Neuronal stem cell (in vitro differentiated cells): ENCODE results near the gene CRLF1.
A peak's percentile ranks its signal among the peaks of the same experiment; 100 is the strongest.

Source experiments
- DNase-seq: peaks from one replicate; pipeline ENCODE4 v3.0.0-alpha.2; 2013; ENCODE audit warnings: low spot score
- H2AFZ ChIP-seq: one replicate; pipeline ENCODE4 v1.6.1; 2013; ENCODE audit warnings: mild to moderate bottlenecking, low read length, inconsistent platforms
- H2AK5ac ChIP-seq: 2 replicates; pipeline ENCODE4 v1.6.1; 2013; ENCODE audit warnings: low read depth, mild to moderate bottlenecking, inconsistent platforms, low read length, moderate library complexity, mixed read lengths
- H2BK120ac ChIP-seq: 2 replicates; pipeline ENCODE4 v1.6.1; 2013; ENCODE audit warnings: low read depth, mild to moderate bottlenecking, inconsistent platforms, low read length, moderate library complexity, mixed read lengths
- H2BK12ac ChIP-seq: one replicate; pipeline ENCODE4 v1.6.1; 2013; ENCODE audit warnings: low read length, inconsistent platforms
- H2BK15ac ChIP-seq: 2 replicates; pipeline ENCODE4 v1.6.1; 2013; ENCODE audit warnings: mild to moderate bottlenecking, low read length, inconsistent platforms, mixed read lengths
- H2BK5ac ChIP-seq: one replicate; pipeline ENCODE4 v1.6.1; 2013; ENCODE audit warnings: inconsistent platforms, mild to moderate bottlenecking, low read length, moderate library complexity
- H3K14ac ChIP-seq: one replicate; pipeline ENCODE4 v1.6.1; 2013; ENCODE audit warnings: low read length, inconsistent platforms
- H3K18ac ChIP-seq: 2 replicates; pipeline ENCODE4 v1.6.1; 2013; ENCODE audit warnings: low read length, inconsistent platforms
- H3K23ac ChIP-seq: 2 replicates; pipeline ENCODE4 v1.6.1; 2013; ENCODE audit warnings: low read depth, mild to moderate bottlenecking, mixed read lengths, low read length, inconsistent platforms; ENCODE audit not compliant: poor library complexity
- H3K27ac ChIP-seq: replicated peaks from 3 replicates; pipeline ENCODE4 v1.5.1; 2013; ENCODE audit warnings: low read length, inconsistent platforms
- H3K27me3 ChIP-seq, 3 experiments: 2 replicates each; pipeline ENCODE4 v1.6.1; 2013; ENCODE audit warnings: low read length in 3 of 3, mild to moderate bottlenecking in 2 of 3, inconsistent platforms in 1 of 3, low read depth in 1 of 3, mixed read lengths in 1 of 3, moderate library complexity in 1 of 3; ENCODE audit not compliant: control insufficient read depth in 3 of 3, insufficient read depth in 3 of 3
- H3K36me3 ChIP-seq, 2 donors: replicated peaks in 1 of 2; 2 replicates each; pipeline ENCODE4 v1.6.1; 2013; ENCODE audit warnings: low read length in 2 of 2; ENCODE audit not compliant: control insufficient read depth in 2 of 2, insufficient read depth in 2 of 2
- H3K4ac ChIP-seq: 2 replicates; pipeline ENCODE4 v1.6.1; 2013; ENCODE audit warnings: inconsistent platforms, mild to moderate bottlenecking, low read length, moderate library complexity
- H3K4me1 ChIP-seq, 2 donors: 1 replicate in 1 of 2; 2 replicates in 1 of 2; pipeline ENCODE4 v1.6.1; 2013; ENCODE audit warnings: low read length in 2 of 2, low read depth in 1 of 2; ENCODE audit not compliant: control insufficient read depth in 2 of 2, insufficient read depth in 1 of 2
- H3K4me2 ChIP-seq: one replicate; pipeline ENCODE4 v1.6.1; 2013; ENCODE audit warnings: mild to moderate bottlenecking, low read length, inconsistent platforms; ENCODE audit not compliant: insufficient read depth, poor library complexity, severe bottlenecking
- H3K4me3 ChIP-seq, 2 donors: 2 replicates each; pipeline ENCODE4 v1.5.1; 2013; ENCODE audit warnings: low read length in 2 of 2, mild to moderate bottlenecking in 2 of 2, inconsistent platforms in 1 of 2, moderate library complexity in 1 of 2
- H3K79me1 ChIP-seq: one replicate; pipeline ENCODE4 v1.6.1; 2013; ENCODE audit warnings: low read depth, mild to moderate bottlenecking, inconsistent platforms, low read length, moderate library complexity
- H3K9ac ChIP-seq: one replicate; pipeline ENCODE4 v1.6.1; 2013; ENCODE audit warnings: mild to moderate bottlenecking, low read depth, low read length, inconsistent platforms; ENCODE audit not compliant: poor library complexity
- H3K9me3 ChIP-seq, 2 donors: replicated peaks in 1 of 2; 2 replicates each; pipeline versions ENCODE3 to v1.6.1; 2013; ENCODE audit warnings: low read length in 2 of 2, mild to moderate bottlenecking in 2 of 2, inconsistent platforms in 1 of 2, low read depth in 1 of 2, mixed read lengths in 1 of 2, moderate library complexity in 1 of 2; ENCODE audit not compliant: control insufficient read depth in 2 of 2, insufficient read depth in 1 of 2
- H4K8ac ChIP-seq: one replicate; pipeline ENCODE4 v1.6.1; 2013; ENCODE audit warnings: low read depth, mild to moderate bottlenecking, inconsistent platforms, low read length, moderate library complexity
- H4K91ac ChIP-seq: one replicate; pipeline ENCODE4 v1.6.1; 2013; ENCODE audit warnings: low read length, low read depth, mild to moderate bottlenecking, inconsistent platforms; ENCODE audit not compliant: poor library complexity
- WGBS, 2 donors: extraction: QIAGEN DNeasy Blood & Tissue Kit; methylation state at CpG; one replicate each; pipeline ENCODE4 v1.1.7; 2013; ENCODE audit warnings: missing lambda C conversion rate in 2 of 2, mixed read lengths in 1 of 2; ENCODE audit not compliant: insufficient read length in 2 of 2, insufficient replicate concordance in 1 of 2; ENCODE audit errors: extremely low coverage in 2 of 2; 5-methylcytosine and 5-hydroxymethylcytosine counted together

The CRLF1 gene

DNA sequence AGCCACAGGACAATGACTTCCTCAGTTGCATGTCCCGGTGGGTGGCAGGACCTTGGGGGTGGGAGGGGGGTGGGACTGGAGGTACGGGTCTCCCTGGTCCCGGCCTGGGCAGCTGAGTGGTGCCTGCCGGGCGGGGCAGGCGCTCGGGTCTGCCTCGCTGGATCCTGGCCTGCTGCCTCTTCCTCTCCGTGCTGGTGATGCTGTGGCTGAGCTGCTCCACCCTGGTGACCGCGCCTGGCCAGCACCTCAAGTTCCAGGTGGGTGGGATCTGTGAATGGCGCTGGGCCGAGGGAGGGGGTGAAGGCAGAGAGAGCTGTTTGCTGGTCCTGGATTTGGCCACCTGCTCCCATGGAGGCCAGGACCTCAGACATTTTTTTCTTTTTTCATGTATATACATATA is 11.6 kb upstream of the CRLF1 start:
- H2BK5ac ChIP-seq: no peak overlapping the region
- H2AFZ ChIP-seq: no peak overlapping the region
- H3K79me1 ChIP-seq: no peaks in the 10 kb centered on the region
- H3K27me3 ChIP-seq: peaks cover 6 to 23% (median 16%) of the 10 kb centered on the region in 3 experiments
- no peak overlapping the region for H3K14ac ChIP-seq
- H3K18ac ChIP-seq: no peak overlapping the region
- no peak overlapping the region for H3K23ac ChIP-seq
- peaks cover 3 to 6% of the 10 kb centered on the region in 2 donors for H3K4me1 ChIP-seq
- WGBS, 2 donors: no CpG with 5 or more reads among the region's 13 CpGs
- H3K4me2 ChIP-seq: no peak overlapping the region
- H4K8ac ChIP-seq: no peak overlapping the region
- H4K91ac ChIP-seq: no peak overlapping the region
- H2AK5ac ChIP-seq: no peak overlapping the region
- H2BK12ac ChIP-seq: no peak overlapping the region
- peaks cover 0 to 10% of the 10 kb centered on the region in 2 donors for H3K9me3 ChIP-seq
- DNase-seq: no peak
- no peak overlapping the region for H3K4ac ChIP-seq
- H3K9ac ChIP-seq: no peak overlapping the region
- H2BK15ac ChIP-seq: no peak overlapping the region
- no peak overlapping the region for H3K4me3 ChIP-seq
- H2BK120ac ChIP-seq: no peak overlapping the region
- H3K27ac ChIP-seq: no peak overlapping the region
- H3K36me3 ChIP-seq: no peaks in the 10 kb centered on the region

GRCh38 chr19:18617562-18617961 is 11.0 kb upstream of the CRLF1 start:
- Histone ChIP-seq H3K23ac (no peak overlapping the region), H3K4me2 (no peak overlapping the region), H4K8ac (no peak overlapping the region), H3K79me1 (no peaks in the 10 kb centered on the region), H2BK120ac (no peak overlapping the region), H2BK5ac (no peak overlapping the region), H3K4me1 (peaks cover 4 to 7% of the 10 kb centered on the region in 2 donors), H3K4me3 (no peak overlapping the region), H2AFZ (no peak overlapping the region), H3K14ac (no peak overlapping the region), H3K4ac (no peak overlapping the region), H3K27me3 (peaks cover 12 to 30% (median 23%) of the 10 kb centered on the region in 3 experiments), H4K91ac (no peak overlapping the region), H2AK5ac (no peak overlapping the region), H3K27ac (no peak overlapping the region), H3K36me3 (no peaks in the 10 kb centered on the region), H3K18ac (no peak overlapping the region), H3K9me3 (peaks cover 0 to 10% of the 10 kb centered on the region in 2 donors), H3K9ac (no peak overlapping the region), H2BK15ac (no peak overlapping the region), H2BK12ac (no peak overlapping the region)
- no peak for DNase-seq

GRCh38 chr19:18616023-18616422 is 9.4 kb upstream of the CRLF1 start:
- no peak overlapping the region for H2BK12ac ChIP-seq
- H2BK120ac ChIP-seq: no peak overlapping the region
- no peak overlapping the region for H4K8ac ChIP-seq
- H2BK15ac ChIP-seq: no peak overlapping the region
- no peak overlapping the region for H2AFZ ChIP-seq
- no peak overlapping the region for H3K9ac ChIP-seq
- no peak overlapping the region for H3K18ac ChIP-seq
- no peaks in the 10 kb centered on the region for H3K79me1 ChIP-seq
- no peak overlapping the region for H3K4ac ChIP-seq
- no peak overlapping the region for H2BK5ac ChIP-seq
- DNase-seq: no peak
- H3K9me3 ChIP-seq: peaks cover 0 to 10% of the 10 kb centered on the region in 2 donors
- no peak overlapping the region for H3K4me2 ChIP-seq
- no peaks in the 10 kb centered on the region for H3K36me3 ChIP-seq
- H3K27ac ChIP-seq: no peak overlapping the region
- no peak overlapping the region for H4K91ac ChIP-seq
- no peak overlapping the region for H3K4me3 ChIP-seq
- H3K23ac ChIP-seq: no peak overlapping the region
- H2AK5ac ChIP-seq: no peak overlapping the region
- H3K14ac ChIP-seq: no peak overlapping the region
- peaks cover 26 to 44% (median 37%) of the 10 kb centered on the region in 3 experiments for H3K27me3 ChIP-seq
- H3K4me1 ChIP-seq: peaks cover 15 to 20% of the 10 kb centered on the region in 2 donors
- no CpG with 5 or more reads among the region's 3 CpGs for WGBS, 2 donors

DNA sequence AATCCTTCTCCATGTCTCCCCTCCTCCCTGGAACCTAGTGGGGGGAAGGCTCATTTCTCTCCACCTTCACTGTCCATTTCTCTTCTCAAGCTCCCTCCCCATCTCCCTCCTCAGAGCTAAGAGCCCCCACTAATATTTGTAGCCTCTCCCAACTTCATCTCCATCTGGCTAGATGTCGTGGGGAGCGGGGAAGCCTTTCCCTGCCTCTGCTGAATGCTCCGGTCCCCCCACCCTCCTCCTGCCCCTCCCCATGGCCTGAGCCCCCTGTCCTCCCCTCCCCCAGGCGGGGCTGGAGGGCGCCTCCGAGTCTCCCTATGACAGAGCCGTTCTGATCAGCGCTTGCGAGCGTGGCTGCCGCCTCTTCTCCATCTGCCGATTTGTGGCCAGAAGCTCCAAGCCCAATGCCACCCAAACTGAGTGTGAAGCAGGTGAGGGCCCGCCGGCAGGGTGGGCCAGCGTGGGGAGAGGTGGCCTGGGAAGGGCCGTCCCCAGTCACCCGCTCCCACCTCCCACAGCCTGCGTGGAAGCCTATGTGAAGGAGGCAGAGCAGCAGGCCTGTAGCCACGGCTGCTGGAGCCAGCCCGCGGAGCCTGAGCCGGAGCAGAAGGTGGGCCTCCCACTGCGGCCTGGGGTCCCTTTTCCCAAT is 7.1 kb upstream of the CRLF1 start:
- Histone ChIP-seq H2BK120ac (peak overlapping the region; percentile 24), H3K14ac (no peak overlapping the region), H3K79me1 (no peaks in the 10 kb centered on the region), H3K4ac (no peak overlapping the region), H4K91ac (no peak overlapping the region), H2AK5ac (peak overlapping the region; percentile 11), H3K4me2 (peak overlapping the region; percentile 32), H3K27me3 (peaks cover 41 to 64% (median 59%) of the 10 kb centered on the region in 3 experiments), H3K4me3 (peak overlapping the region; percentile 48 to 85), H3K4me1 (peaks cover 21 to 33% of the 10 kb centered on the region in 2 donors), H3K27ac (no peak overlapping the region), H2BK5ac (peak overlapping the region; percentile 62), H3K36me3 (no peaks in the 10 kb centered on the region), H2BK15ac (peak overlapping the region; percentile 10), H2BK12ac (peak overlapping the region; percentile 17), H3K9me3 (peaks cover 0 to 10% of the 10 kb centered on the region in 2 donors), H3K23ac (no peak overlapping the region), H3K9ac (peak overlapping the region; percentile 56), H4K8ac (no peak overlapping the region), H3K18ac (peak overlapping the region; percentile 59), H2AFZ (peak overlapping the region; percentile 99)
- no peak for DNase-seq
- WGBS, 2 donors: no CpG with 5 or more reads among the region's 23 CpGs
